ENCODE data around the gene COX14. TPM values are rescaled to one million over a fixed set of nuclear protein-coding genes. Genes with fewer than 3 reads are reported as not detected.

COX14 gene
- total and polyA plus RNA-seq, 4 donors = 26.7 to 172 (median 53.5) TPM

- H3K4me1 ChIP-seq (ENCODE audit: control insufficient read depth in 4 of 4, insufficient read depth in 4 of 4, low read length in 3 of 4) = peaks cover 1 to 12% (median 11%) of the 10 kb centered on the region in 4 donors
- H3K9me3 ChIP-seq (ENCODE audit: control insufficient read depth in 4 of 4, low read length in 3 of 4) = no peaks in the 10 kb centered on the region
- H3K36me3 ChIP-seq (ENCODE audit: control insufficient read depth in 4 of 4, insufficient read depth in 3 of 4, low read depth in 1 of 4, low read length in 3 of 4) = no peaks in the 10 kb centered on the region
- H3K27me3 ChIP-seq (ENCODE audit: control insufficient read depth in 4 of 4, insufficient read depth in 4 of 4, low read length in 3 of 4) = no peaks in the 10 kb centered on the region
- DNase-seq (ENCODE audit: low spot score) = no peak
- no peak for TF ChIP-seq FOXA2 (IDR thresholded peaks at IDR 0.05)
- TF ChIP-seq NR2F2 (IDR thresholded peaks at IDR 0.05) = no peak
- TF ChIP-seq HNF4G (IDR thresholded peaks at IDR 0.05) = no peak
- no peak for TF ChIP-seq HNF4A (conservative IDR thresholded peaks at IDR 0.05)
- WGBS = 97% methylated on average over 19 of the region's 20 CpGs
- H3K9ac ChIP-seq (ENCODE audit: low read depth in 1 of 2, low read length in 2 of 2) = no peak overlapping the region
- no peak overlapping the region for H3K4me3 ChIP-seq (ENCODE audit: low read depth in 1 of 3, low read length in 3 of 3)
- no peak overlapping the region for H3K27ac ChIP-seq (ENCODE audit: low read depth in 1 of 2, low read length in 2 of 2)
Measured at GRCh38 chr12:50164963-50165362, 52.9 kb downstream of the COX14 start.

- Histone ChIP-seq H3K9ac (ENCODE audit: low read depth in 1 of 2, low read length in 2 of 2) (peak overlapping the region in 1 of 2 donors; percentile 81), H3K27me3 (ENCODE audit: control insufficient read depth in 4 of 4, insufficient read depth in 4 of 4, low read length in 3 of 4) (no peaks in the 10 kb centered on the region), H3K4me3 (ENCODE audit: low read depth in 1 of 3, low read length in 3 of 3) (peak overlapping the region; percentile 75 to 93 (median 87)), H3K9me3 (ENCODE audit: control insufficient read depth in 4 of 4, low read length in 3 of 4) (no peaks in the 10 kb centered on the region), H3K27ac (ENCODE audit: low read depth in 1 of 2, low read length in 2 of 2) (peak overlapping the region; percentile 77 to 80), H3K36me3 (ENCODE audit: control insufficient read depth in 4 of 4, insufficient read depth in 3 of 4, low read depth in 1 of 4, low read length in 3 of 4) (no peaks in the 10 kb centered on the region), H3K4me1 (ENCODE audit: control insufficient read depth in 4 of 4, insufficient read depth in 4 of 4, low read length in 3 of 4) (peaks cover 1 to 12% (median 11%) of the 10 kb centered on the region in 4 donors)
- WGBS = 2% methylated on average over 12 of the region's 12 CpGs
- no peak for DNase-seq (ENCODE audit: low spot score)
- no peak for TF ChIP-seq REST (IDR thresholded peaks at IDR 0.05)
- no peak for TF ChIP-seq EGR1 (IDR thresholded peaks at IDR 0.05; ENCODE audit: low read depth in 2 of 2)
- TF ChIP-seq RXRA (IDR thresholded peaks at IDR 0.05) = no peak
- no peak for TF ChIP-seq MAX (IDR thresholded peaks at IDR 0.05)
- TF ChIP-seq GABPA (IDR thresholded peaks at IDR 0.05 in 1 of 2, conservative IDR thresholded peaks at IDR 0.05 in 1 of 2) = no peak
- no peak for TF ChIP-seq JUND (IDR thresholded peaks at IDR 0.05)
- TF ChIP-seq ZBTB33 (IDR thresholded peaks at IDR 0.05) = no peak
- TF ChIP-seq ATF3 (IDR thresholded peaks at IDR 0.05) = no peak
- no peak for TF ChIP-seq SP1 (IDR thresholded peaks at IDR 0.05)
- TF ChIP-seq YY1 (IDR thresholded peaks at IDR 0.05) = no peak
- TF ChIP-seq HNF4A (conservative IDR thresholded peaks at IDR 0.05) = no peak
- no peak for TF ChIP-seq NR2F2 (IDR thresholded peaks at IDR 0.05)
- TF ChIP-seq RAD21 (IDR thresholded peaks at IDR 0.05) = no peak
- no peak for TF ChIP-seq FOXA1 (IDR thresholded peaks at IDR 0.05)
- TF ChIP-seq HNF4G (IDR thresholded peaks at IDR 0.05) = no peak
Measured at GRCh38 chr12:50166799-50167048, 54.7 kb downstream of the COX14 start.

All from liver (tissue), 9 donors.